ENCODE measurements around the gene KY. TPM values are rescaled to one million over a fixed set of nuclear protein-coding genes. Genes with fewer than 3 reads are reported as not detected.

KY gene
- total RNA-seq, 4 donors from 2014 or later = 26.2 to 55.5 (median 33.1) TPM

DNA sequence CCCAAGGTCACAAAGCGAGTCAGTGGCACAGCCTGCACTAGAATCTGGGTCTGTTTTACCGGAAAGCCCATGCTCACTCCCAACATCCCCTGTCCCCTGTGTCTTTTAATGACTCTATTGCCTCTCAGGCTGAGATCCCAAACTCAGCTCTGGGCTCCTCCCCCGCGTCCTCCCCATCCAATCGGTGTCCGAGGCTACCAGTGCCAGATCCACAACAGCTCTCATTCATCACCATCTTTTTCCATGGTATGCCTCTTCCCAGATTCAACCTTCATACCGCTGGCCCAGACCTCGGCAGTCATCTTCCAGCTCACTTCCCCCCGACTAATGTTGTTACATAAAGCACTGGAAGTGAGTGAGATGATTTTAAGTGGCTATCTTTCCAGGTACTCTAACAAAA, 16.1 kb upstream of the KY start:
- H3K4me3 ChIP-seq (ENCODE audit: low read depth, poor library complexity, severe bottlenecking) = no peak overlapping the region
- WGBS, 2 donors = 75 to 77% methylated on average over 9 of the region's 9 CpGs
- intact Hi-C loops (cut with DNase I; ENCODE audit: low total_unique reads) = no loop called here
- DNase-seq (ENCODE audit: low spot score in 2 of 2) = peak in 1 of 2 donors; percentile 31
- no peak for TF ChIP-seq POLR2A (IDR thresholded peaks at IDR 0.05)
- TF ChIP-seq, protein P1, sequence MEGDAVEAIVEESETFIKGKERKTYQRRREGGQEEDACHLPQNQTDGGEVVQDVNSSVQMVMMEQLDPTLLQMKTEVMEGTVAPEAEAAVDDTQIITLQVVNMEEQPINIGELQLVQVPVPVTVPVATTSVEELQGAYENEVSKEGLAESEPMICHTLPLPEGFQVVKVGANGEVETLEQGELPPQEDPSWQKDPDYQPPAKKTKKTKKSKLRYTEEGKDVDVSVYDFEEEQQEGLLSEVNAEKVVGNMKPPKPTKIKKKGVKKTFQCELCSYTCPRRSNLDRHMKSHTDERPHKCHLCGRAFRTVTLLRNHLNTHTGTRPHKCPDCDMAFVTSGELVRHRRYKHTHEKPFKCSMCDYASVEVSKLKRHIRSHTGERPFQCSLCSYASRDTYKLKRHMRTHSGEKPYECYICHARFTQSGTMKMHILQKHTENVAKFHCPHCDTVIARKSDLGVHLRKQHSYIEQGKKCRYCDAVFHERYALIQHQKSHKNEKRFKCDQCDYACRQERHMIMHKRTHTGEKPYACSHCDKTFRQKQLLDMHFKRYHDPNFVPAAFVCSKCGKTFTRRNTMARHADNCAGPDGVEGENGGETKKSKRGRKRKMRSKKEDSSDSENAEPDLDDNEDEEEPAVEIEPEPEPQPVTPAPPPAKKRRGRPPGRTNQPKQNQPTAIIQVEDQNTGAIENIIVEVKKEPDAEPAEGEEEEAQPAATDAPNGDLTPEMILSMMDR (IDR thresholded peaks at IDR 0.05) = no peak

DNA sequence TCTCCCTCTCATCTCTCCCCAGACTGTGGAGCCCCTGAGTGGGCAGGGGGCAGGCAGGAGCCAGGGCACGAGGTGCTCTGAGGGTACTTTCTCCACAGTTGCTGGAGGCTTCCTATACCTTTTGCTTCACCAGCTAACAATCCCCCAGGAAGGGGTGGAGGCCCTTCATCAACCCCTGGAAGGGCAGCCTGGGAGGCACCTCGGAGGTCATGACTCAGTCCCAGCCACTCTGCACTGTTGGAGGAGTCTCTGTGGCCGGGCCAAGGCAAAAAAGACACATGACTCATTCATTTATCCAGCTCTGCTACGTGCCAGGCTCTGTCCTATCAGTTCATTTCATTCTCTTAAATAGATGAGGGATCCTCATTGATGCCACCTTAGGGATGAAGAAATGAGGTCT, 15.6 kb upstream of the KY start:
- WGBS, 2 donors = 31% methylated on average over 4 of the region's 4 CpGs

DNA sequence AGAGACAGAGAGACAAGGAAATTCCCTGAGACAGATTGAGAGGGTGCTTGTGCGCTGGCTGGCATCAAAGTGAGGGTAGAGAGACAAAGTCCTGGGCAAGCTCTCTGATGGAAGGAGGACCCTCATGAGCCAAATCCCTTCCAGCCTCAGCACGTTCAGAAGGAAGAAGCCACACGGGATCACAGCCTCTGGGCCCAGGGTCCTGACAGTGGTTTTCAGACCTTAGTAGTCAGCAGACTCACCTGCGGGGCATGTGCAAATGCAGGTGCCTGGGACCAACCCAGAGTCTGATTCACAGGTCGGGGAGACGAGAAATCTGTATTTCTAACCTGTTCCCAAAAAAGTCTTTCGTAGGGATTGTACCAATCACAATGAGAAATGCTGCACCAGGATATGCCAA, 15.2 kb upstream of the KY start:
- TF ChIP-seq, protein P1 (IDR thresholded peaks at IDR 0.05) = no peak
- TF ChIP-seq POLR2A (IDR thresholded peaks at IDR 0.05) = no peak
- peak in 1 of 2 donors; percentile 54 for DNase-seq (ENCODE audit: low spot score in 2 of 2)
- no peak overlapping the region for H3K4me3 ChIP-seq (ENCODE audit: low read depth, poor library complexity, severe bottlenecking)
- WGBS, 2 donors = 74 to 76% methylated on average over 7 of the region's 7 CpGs
- intact Hi-C loops (cut with DNase I; ENCODE audit: low total_unique reads) = no loop called here

More for the DNA sequence above, 15.6 kb upstream of the KY start:
- intact Hi-C loops (cut with DNase I; ENCODE audit: low total_unique reads) = no loop called here
- no peak overlapping the region for H3K4me3 ChIP-seq (ENCODE audit: low read depth, poor library complexity, severe bottlenecking)
- peak in 1 of 2 donors; percentile 78 for DNase-seq (ENCODE audit: low spot score in 2 of 2)
- TF ChIP-seq POLR2A (IDR thresholded peaks at IDR 0.05) = no peak

DNA sequence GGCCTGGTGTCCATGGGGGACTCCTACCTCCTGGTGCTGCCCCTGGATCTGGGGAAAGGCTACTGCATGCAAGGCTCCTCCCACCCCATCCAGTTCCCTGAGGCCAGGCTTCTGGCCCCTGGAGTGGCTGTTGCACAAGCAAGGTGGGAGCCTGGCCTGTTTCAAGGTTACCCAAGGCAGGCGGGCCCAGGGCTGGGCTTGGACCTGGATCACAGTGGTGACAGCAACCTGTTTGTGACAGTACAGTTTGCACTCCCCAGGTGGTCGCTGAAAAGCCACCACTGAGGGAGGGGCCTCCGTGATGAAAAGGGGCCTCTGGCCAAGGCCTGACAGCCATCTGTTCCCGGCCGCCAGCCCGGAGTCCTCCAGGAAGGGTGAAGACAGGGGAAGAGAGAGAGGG, 14.4 kb upstream of the KY start:
- peak in 1 of 2 donors; percentile 82 for DNase-seq (ENCODE audit: low spot score in 2 of 2)
- no peak for TF ChIP-seq POLR2A (IDR thresholded peaks at IDR 0.05)
- TF ChIP-seq, protein P1 (IDR thresholded peaks at IDR 0.05) = no peak
- 61 to 82% methylated on average over 6 of the region's 6 CpGs for WGBS, 2 donors
- intact Hi-C loops (cut with DNase I; ENCODE audit: low total_unique reads) = no loop called here
- no peak overlapping the region for H3K4me3 ChIP-seq (ENCODE audit: low read depth, poor library complexity, severe bottlenecking)

DNA sequence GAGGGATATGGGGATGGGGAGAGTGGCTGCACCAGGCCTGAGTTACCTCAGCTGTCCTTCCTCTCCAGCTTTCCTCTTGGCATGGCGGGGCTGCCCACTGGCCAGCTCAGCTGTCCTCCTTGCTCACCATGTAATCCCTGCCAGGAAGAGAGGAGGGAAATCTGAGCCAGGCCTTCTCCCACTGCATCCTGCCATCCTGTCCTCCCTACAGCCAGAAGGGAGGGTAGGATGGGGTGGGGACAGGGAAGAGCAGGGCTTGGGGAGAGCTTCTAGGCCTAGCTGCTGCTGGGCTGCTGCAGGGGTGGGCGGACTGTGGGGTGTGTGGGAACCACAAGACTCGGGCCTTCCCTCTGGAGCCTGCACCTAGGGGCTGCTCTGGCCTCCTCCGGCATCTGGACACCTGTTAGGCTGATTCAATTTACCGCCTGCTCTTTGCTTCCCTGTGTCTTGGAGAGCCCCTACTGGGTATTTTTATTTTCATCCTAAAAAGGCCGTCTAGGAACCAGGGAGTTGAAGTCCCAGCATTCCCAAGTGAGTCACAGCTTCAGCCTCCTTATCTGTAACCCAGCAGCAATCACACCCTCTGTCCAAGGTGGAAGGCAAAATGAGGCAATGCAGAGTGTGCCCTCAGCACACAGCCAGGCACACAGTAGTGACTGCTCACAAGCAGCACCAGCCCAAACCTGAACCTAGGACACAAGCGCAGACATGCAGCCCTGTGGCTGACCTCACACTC, 13.1 kb upstream of the KY start:
- 77 to 85% methylated on average over 7 of the region's 7 CpGs for WGBS, 2 donors
- TF ChIP-seq, protein P1 (IDR thresholded peaks at IDR 0.05) = no peak
- no peak for TF ChIP-seq POLR2A (IDR thresholded peaks at IDR 0.05)
- no peak overlapping the region for H3K4me3 ChIP-seq (ENCODE audit: low read depth, poor library complexity, severe bottlenecking)
- DNase-seq (ENCODE audit: low spot score in 2 of 2) = peak in 1 of 2 donors; percentile 72
- intact Hi-C loops (cut with DNase I; ENCODE audit: low total_unique reads) = no loop called here

DNA sequence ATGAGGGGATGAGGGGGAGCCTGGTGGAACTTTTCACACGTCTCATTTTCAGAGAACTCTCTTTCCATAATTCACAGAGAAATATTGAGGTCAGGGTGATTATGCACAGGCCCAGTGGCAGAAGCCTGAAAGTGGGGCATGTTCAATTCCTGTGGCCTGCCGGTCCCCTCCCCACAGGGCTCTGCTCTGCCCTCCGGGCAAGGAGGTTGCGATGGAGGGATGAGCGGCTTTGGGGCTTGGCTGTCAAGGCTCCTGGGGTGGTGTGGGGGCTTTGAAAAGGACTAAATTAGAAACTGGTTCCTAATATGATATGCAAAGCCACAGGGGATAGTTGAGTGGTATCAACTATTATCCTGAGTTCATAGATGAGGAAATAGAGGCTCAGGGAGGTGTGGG, 9.2 kb upstream of the KY start:
- DNase-seq (ENCODE audit: low spot score in 2 of 2) = peak in 1 of 2 donors; percentile 81
- WGBS, 2 donors = 92 to 97% methylated on average over 5 of the region's 5 CpGs
- H3K4me3 ChIP-seq (ENCODE audit: low read depth, poor library complexity, severe bottlenecking) = no peak overlapping the region
- intact Hi-C loops (cut with DNase I; ENCODE audit: low total_unique reads) = no loop called here
- TF ChIP-seq POLR2A (IDR thresholded peaks at IDR 0.05) = no peak
- TF ChIP-seq, protein P1 (IDR thresholded peaks at IDR 0.05) = no peak
